ENCODE data around the gene PTPN5.

GRCh38 chr11:18750944-18751343 lies 40.7 kb downstream of the PTPN5 start:
- TF ChIP-seq, protein P1, sequence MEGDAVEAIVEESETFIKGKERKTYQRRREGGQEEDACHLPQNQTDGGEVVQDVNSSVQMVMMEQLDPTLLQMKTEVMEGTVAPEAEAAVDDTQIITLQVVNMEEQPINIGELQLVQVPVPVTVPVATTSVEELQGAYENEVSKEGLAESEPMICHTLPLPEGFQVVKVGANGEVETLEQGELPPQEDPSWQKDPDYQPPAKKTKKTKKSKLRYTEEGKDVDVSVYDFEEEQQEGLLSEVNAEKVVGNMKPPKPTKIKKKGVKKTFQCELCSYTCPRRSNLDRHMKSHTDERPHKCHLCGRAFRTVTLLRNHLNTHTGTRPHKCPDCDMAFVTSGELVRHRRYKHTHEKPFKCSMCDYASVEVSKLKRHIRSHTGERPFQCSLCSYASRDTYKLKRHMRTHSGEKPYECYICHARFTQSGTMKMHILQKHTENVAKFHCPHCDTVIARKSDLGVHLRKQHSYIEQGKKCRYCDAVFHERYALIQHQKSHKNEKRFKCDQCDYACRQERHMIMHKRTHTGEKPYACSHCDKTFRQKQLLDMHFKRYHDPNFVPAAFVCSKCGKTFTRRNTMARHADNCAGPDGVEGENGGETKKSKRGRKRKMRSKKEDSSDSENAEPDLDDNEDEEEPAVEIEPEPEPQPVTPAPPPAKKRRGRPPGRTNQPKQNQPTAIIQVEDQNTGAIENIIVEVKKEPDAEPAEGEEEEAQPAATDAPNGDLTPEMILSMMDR (IDR thresholded peaks at IDR 0.05 in 4 of 5, conservative IDR thresholded peaks at IDR 0.05 in 1 of 5), result no peak
- TF ChIP-seq POLR2A (IDR thresholded peaks at IDR 0.05), result no peak
